Left ventricle myocardium inferior (tissue), 1 donor: Measurements from ENCODE around the gene ZNF831. TPM values are rescaled to one million over a fixed set of nuclear protein-coding genes. Genes with fewer than 3 reads are reported as not detected.

ENCODE experiments used
- DNase-seq: peaks from one replicate; pipeline ENCODE4 v3.0.0-alpha.2; 2020
- H3K27ac ChIP-seq: fragments of 200-600 bp; replicated peaks from 2 replicates; pipeline ENCODE4 v1.8.0; 2021
- H3K27me3 ChIP-seq: fragments of 200-600 bp; 2 replicates; pipeline ENCODE4 v1.8.0; 2021; ENCODE audit warnings: low read depth
- H3K36me3 ChIP-seq: fragments of 200-600 bp; 2 replicates; pipeline ENCODE4 v1.8.0; 2021
- H3K4me1 ChIP-seq: fragments of 200-600 bp; 2 replicates; pipeline ENCODE4 v1.8.0; 2021
- H3K4me3 ChIP-seq: fragments of 200-600 bp; 2 replicates; pipeline ENCODE4 v1.8.0; 2021; ENCODE audit warnings: mild to moderate bottlenecking, moderate library complexity
- H3K9me3 ChIP-seq: fragments of 200-600 bp; replicated peaks from 2 replicates; pipeline ENCODE4 v1.8.0; 2021
- intact Hi-C: fragments of 100-400 bp; cut with micrococcal nuclease; formaldehyde crosslinking; loops from one replicate; pipeline ENCODE4 v1.11.0; 2022
- total RNA-seq: library from RNA; stranded (reverse); fragmentation: NEBNext Ultra II Directional; extraction: Animal tissue kit (Norgen Biotek cat#: 25700); gene quantifications from one replicate; pipeline ENCODE4 v1.2.1, GENCODE V29; 2021
- TF ChIP-seq, protein P1 (sequence below): fragments of 200-600 bp; IDR thresholded peaks from 2 replicates; pipeline ENCODE4 v1.8.0; 2021; ENCODE audit warnings: antibody characterized with exemption, mild to moderate bottlenecking, borderline replicate concordance
- donor health status: DM: no; HTN: yes; CAD: no; lungs with severe emphysema.

The ZNF831 gene
- total RNA-seq, 1 donor from 2014 or later: 0.05 TPM

GRCh38 chr20:59291740-59292383, 128.2 kb downstream of the ZNF831 start:
- no peaks in the 10 kb centered on the region for H3K9me3 ChIP-seq
- no peak overlapping the region for H3K4me3 ChIP-seq
- TF ChIP-seq, protein P1, sequence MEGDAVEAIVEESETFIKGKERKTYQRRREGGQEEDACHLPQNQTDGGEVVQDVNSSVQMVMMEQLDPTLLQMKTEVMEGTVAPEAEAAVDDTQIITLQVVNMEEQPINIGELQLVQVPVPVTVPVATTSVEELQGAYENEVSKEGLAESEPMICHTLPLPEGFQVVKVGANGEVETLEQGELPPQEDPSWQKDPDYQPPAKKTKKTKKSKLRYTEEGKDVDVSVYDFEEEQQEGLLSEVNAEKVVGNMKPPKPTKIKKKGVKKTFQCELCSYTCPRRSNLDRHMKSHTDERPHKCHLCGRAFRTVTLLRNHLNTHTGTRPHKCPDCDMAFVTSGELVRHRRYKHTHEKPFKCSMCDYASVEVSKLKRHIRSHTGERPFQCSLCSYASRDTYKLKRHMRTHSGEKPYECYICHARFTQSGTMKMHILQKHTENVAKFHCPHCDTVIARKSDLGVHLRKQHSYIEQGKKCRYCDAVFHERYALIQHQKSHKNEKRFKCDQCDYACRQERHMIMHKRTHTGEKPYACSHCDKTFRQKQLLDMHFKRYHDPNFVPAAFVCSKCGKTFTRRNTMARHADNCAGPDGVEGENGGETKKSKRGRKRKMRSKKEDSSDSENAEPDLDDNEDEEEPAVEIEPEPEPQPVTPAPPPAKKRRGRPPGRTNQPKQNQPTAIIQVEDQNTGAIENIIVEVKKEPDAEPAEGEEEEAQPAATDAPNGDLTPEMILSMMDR: no peak
- H3K4me1 ChIP-seq: no peaks in the 10 kb centered on the region
- DNase-seq: no peak
- intact Hi-C loops: no loop called here
- H3K27me3 ChIP-seq: peaks cover 62% of the 10 kb centered on the region
- no peaks in the 10 kb centered on the region for H3K36me3 ChIP-seq
- H3K27ac ChIP-seq: no peak overlapping the region

DNA sequence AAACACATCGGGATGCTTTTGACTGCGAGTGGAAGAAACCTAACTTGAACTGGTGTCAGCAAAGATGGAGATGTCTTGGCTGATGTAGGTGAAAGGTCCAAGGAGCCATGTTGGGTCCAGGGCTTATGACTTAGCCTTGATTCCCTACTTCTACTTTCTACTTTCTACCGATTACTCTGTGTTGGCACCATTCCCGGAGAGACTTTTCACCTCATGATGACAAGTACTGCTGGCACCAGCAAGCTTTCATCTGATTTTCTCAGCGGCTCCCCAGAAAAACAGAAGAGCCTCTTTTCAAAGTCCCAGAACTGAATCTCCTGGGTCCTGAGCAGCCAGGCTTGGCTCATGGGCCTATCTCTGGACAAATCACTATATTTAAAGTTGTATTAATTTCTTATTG, 131.9 kb downstream of the ZNF831 start:
- DNase-seq: no peak
- Histone ChIP-seq H3K9me3 (no peaks in the 10 kb centered on the region), H3K4me3 (no peak overlapping the region), H3K4me1 (peaks cover 7% of the 10 kb centered on the region), H3K27me3 (peaks cover 87% of the 10 kb centered on the region), H3K36me3 (no peaks in the 10 kb centered on the region), H3K27ac (no peak overlapping the region)
- intact Hi-C loops: no loop called here
- TF ChIP-seq, protein P1: no peak

- Histone ChIP-seq H3K4me1 (peaks cover 9% of the 10 kb centered on the region), H3K9me3 (no peaks in the 10 kb centered on the region), H3K36me3 (no peaks in the 10 kb centered on the region), H3K4me3 (no peak overlapping the region), H3K27ac (no peak overlapping the region), H3K27me3 (peaks cover 100% of the 10 kb centered on the region)
- TF ChIP-seq, protein P1: no peak
- no peak for DNase-seq
- intact Hi-C loops: no loop called here
Measured at GRCh38 chr20:59297686-59298085, 134.1 kb downstream of the ZNF831 start.

GRCh38 chr20:59299945-59300332, 136.3 kb downstream of the ZNF831 start:
- no peak for DNase-seq
- Histone ChIP-seq H3K4me3 (peak overlapping the region; percentile 14), H3K27me3 (peaks cover 100% of the 10 kb centered on the region)

GRCh38 chr20:59300333-59301081, 136.9 kb downstream of the ZNF831 start, which contains the start of gene EDN3:
TSS of gene EDN3 (plus strand) at chr20:59300611. CDS start at chr20:59300813, 202 bp downstream.
- H3K9me3 ChIP-seq: no peaks in the 10 kb centered on the region
- peaks cover 9% of the 10 kb centered on the region for H3K4me1 ChIP-seq
- H3K4me3 ChIP-seq: peak within 1 kb of the TSS; percentile 14
- no peak within 1 kb of the TSS for H3K27ac ChIP-seq
- DNase-seq: no peak
- TF ChIP-seq, protein P1: no peak
- peaks cover 99% of the 10 kb centered on the region for H3K27me3 ChIP-seq
- intact Hi-C loops: no loop called here
- H3K36me3 ChIP-seq: no peaks in the 10 kb centered on the region

More at GRCh38 chr20:59299945-59300332, 136.3 kb downstream of the ZNF831 start:
- Histone ChIP-seq H3K4me1 (peaks cover 9% of the 10 kb centered on the region), H3K36me3 (no peaks in the 10 kb centered on the region), H3K27ac (no peak overlapping the region), H3K9me3 (no peaks in the 10 kb centered on the region)
- TF ChIP-seq, protein P1: no peak
- intact Hi-C loops: no loop called here
